Measurements from ENCODE around the gene RRAS2.

The RRAS2 gene

GRCh38 chr11:14386895-14387480, 28.0 kb upstream of the RRAS2 start (continued):
- TF ChIP-seq, protein P1, sequence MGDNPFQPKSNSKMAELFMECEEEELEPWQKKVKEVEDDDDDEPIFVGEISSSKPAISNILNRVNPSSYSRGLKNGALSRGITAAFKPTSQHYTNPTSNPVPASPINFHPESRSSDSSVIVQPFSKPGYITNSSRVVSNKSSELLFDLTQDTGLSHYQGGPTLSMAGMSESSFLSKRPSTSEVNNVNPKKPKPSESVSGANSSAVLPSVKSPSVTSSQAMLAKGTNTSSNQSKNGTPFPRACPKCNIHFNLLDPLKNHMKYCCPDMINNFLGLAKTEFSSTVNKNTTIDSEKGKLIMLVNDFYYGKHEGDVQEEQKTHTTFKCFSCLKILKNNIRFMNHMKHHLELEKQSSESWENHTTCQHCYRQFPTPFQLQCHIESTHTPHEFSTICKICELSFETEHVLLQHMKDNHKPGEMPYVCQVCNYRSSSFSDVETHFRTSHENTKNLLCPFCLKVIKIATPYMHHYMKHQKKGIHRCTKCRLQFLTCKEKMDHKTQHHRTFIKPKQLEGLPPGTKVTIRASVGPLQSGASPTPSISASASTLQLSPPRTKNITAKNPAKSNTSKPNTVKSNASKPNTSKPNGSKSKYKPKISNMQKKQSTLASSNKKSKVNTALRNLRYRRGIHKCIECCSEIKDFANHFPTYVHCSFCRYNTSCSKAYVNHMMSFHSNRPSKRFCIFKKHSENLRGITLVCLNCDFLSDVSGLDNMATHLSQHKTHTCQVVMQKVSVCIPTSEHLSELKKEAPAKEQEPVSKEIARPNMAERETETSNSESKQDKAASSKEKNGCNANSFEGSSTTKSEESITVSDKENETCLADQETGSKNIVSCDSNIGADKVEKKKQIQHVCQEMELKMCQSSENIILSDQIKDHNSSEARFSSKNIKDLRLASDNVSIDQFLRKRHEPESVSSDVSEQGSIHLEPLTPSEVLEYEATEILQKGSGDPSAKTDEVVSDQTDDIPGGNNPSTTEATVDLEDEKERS (tag by site-specific recombination; IDR thresholded peaks at IDR 0.05), result no peak

DNA sequence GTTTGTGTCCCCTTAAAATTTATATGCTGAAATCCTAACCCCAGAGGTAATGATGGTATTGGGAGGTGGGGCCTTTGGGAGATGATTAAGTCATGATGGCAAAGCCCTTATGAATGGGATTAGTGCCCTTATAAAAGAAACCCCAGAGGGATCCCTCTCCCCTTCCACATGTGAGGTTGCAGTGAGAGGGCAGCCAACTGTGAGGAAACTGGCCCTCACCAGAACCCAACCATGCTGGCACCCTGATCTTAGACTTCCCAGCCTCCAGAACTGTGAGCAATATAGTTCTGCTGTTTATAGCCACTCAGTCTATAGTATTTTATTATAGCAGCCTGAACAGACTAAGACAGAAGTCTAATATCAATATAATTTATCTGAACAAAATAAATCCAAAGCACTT, 27.1 kb upstream of the RRAS2 start:
- TF ChIP-seq ZNF549 (tag by site-specific recombination; IDR thresholded peaks at IDR 0.05) (peak; percentile 59), MYNN (tag by site-specific recombination; IDR thresholded peaks at IDR 0.05; ENCODE audit: borderline replicate concordance) (no peak)
- Histone ChIP-seq H3K4me1 (ENCODE audit: control insufficient read depth, insufficient read depth, low read length) (0 out of 2 replicates have a peak, but pooled peaks cover 2% of the 10 kb centered on the region), H3K36me3 (ENCODE audit: control insufficient read depth in 2 of 2, insufficient read depth in 1 of 2, low read length in 2 of 2) (no peaks in the 10 kb centered on the region), H3K4me3 (ENCODE audit: low read depth, low read length) (no peak overlapping the region), H3K9me3 (ENCODE audit: control insufficient read depth, insufficient read depth, low read depth, low read length) (no peaks in the 10 kb centered on the region), H3K27ac (ENCODE audit: extremely low read depth, low read depth, low read length) (no peak overlapping the region)
- CTCF ChIA-PET, result no interaction called here
- POLR2A ChIA-PET, result no interaction called here

- Histone ChIP-seq H3K4me3 (ENCODE audit: low read depth, low read length) (no peak overlapping the region), H3K4me1 (ENCODE audit: control insufficient read depth, insufficient read depth, low read length) (0 out of 2 replicates have a peak, but pooled peaks cover 2% of the 10 kb centered on the region), H3K36me3 (ENCODE audit: control insufficient read depth in 2 of 2, insufficient read depth in 1 of 2, low read length in 2 of 2) (no peaks in the 10 kb centered on the region), H3K9me3 (ENCODE audit: control insufficient read depth, insufficient read depth, low read depth, low read length) (no peaks in the 10 kb centered on the region), H3K27ac (ENCODE audit: extremely low read depth, low read depth, low read length) (no peak overlapping the region)
- CTCF ChIA-PET, result interaction anchor here (1.7 kb wide), 1 partner anchor 10 kb away, joined by 7 read pairs; no protein-coding TSS in a partner anchor
- TF ChIP-seq ZNF16 (tag by site-specific recombination; IDR thresholded peaks at IDR 0.05; ENCODE audit: low read depth) (no peak), ZNF239 (tag by site-specific recombination; IDR thresholded peaks at IDR 0.05) (no peak)
- POLR2A ChIA-PET, result interaction anchor here (0.7 kb wide), 1 partner anchor 432 kb away, joined by 3 read pairs; no protein-coding TSS in a partner anchor
Measured at GRCh38 chr11:14384338-14384737, 25.4 kb upstream of the RRAS2 start.

GRCh38 chr11:14381968-14382367, 23.0 kb upstream of the RRAS2 start:
- ChIA-PET CTCF (interaction anchor here (1.4 to 1.7 kb wide), 2 partner anchors 37 to 74 kb away, joined by 4 to 6 read pairs; no protein-coding TSS in a partner anchor), POLR2A (no interaction called here)
- Histone ChIP-seq H3K27ac (ENCODE audit: extremely low read depth, low read depth, low read length) (no peak overlapping the region), H3K4me1 (ENCODE audit: control insufficient read depth, insufficient read depth, low read length) (0 out of 2 replicates have a peak, but pooled peaks cover 2% of the 10 kb centered on the region), H3K9me3 (ENCODE audit: control insufficient read depth, insufficient read depth, low read depth, low read length) (no peaks in the 10 kb centered on the region), H3K4me3 (ENCODE audit: low read depth, low read length) (no peak overlapping the region), H3K36me3 (ENCODE audit: control insufficient read depth in 2 of 2, insufficient read depth in 1 of 2, low read length in 2 of 2) (no peaks in the 10 kb centered on the region)
- TF ChIP-seq ZNF792 (tag by site-specific recombination; IDR thresholded peaks at IDR 0.05) (no peak), ZNF76 (tag by site-specific recombination; IDR thresholded peaks at IDR 0.05; ENCODE audit: borderline replicate concordance, low read depth) (no peak), ZNF654 (tag by site-specific recombination; IDR thresholded peaks at IDR 0.05; ENCODE audit: low read depth) (no peak), ZFP3 (tag by site-specific recombination; IDR thresholded peaks at IDR 0.05; ENCODE audit: low read depth) (no peak), ZNF2 (tag by site-specific recombination; IDR thresholded peaks at IDR 0.05) (no peak)

DNA sequence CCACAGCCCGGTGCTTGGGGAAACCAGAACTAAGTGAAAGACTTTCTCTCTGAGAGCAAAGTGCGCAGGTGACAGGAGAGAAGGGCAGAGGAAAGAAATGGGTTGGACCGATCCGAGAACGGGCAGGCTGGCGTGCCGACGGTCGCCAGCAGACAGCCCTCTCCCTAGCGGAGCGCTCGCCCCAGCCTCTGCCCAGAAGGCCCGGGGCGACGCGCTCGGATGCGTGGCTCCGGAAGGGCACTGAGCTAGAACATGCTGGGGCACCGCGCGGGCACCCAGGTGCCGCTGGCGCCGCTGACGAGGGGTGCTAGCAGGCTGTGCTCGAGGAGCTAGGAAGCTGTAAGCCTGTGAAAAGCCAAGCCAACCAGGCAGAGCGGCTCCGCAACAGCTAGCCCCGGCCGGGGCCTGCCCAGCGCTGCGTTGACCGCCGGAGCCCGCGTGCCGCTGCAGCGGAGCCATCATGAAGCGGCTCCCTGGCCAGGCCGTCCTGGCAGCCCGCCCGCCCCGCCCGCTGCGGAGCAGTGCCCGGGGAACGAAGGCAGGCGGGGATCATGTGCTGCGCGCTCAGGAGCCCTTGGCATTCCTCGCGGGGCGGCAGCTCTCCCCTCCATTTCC, 22.1 kb upstream of the RRAS2 start:
- POLR2A ChIA-PET, result no interaction called here
- no peaks in the 10 kb centered on the region for H3K36me3 ChIP-seq (ENCODE audit: control insufficient read depth in 2 of 2, insufficient read depth in 1 of 2, low read length in 2 of 2)
- no peaks in the 10 kb centered on the region for H3K9me3 ChIP-seq (ENCODE audit: control insufficient read depth, insufficient read depth, low read depth, low read length)
- H3K27ac ChIP-seq (ENCODE audit: extremely low read depth, low read depth, low read length), result no peak overlapping the region; the same call in 1 of the 2 replicates
- CTCF ChIA-PET, result interaction anchor here (1.4 to 1.7 kb wide), 2 partner anchors 37 to 73 kb away, joined by 4 to 6 read pairs; no protein-coding TSS in a partner anchor
- H3K4me3 ChIP-seq (ENCODE audit: low read depth, low read length), result peak overlapping the region; percentile 42
- 0 out of 2 replicates have a peak, but pooled peaks cover 2% of the 10 kb centered on the region for H3K4me1 ChIP-seq (ENCODE audit: control insufficient read depth, insufficient read depth, low read length)
- TF ChIP-seq ZNF175 (tag by site-specific recombination; IDR thresholded peaks at IDR 0.05), result no peak
- TF ChIP-seq ZXDB (tag by site-specific recombination; IDR thresholded peaks at IDR 0.05), result peak; percentile 67
- TF ChIP-seq OVOL3 (tag by site-specific recombination; IDR thresholded peaks at IDR 0.05), result no peak
- no peak for TF ChIP-seq PRDM10 (tag by site-specific recombination; IDR thresholded peaks at IDR 0.05)
- TF ChIP-seq PRDM1 (tag by site-specific recombination; IDR thresholded peaks at IDR 0.05), result peak; percentile 66
- TF ChIP-seq ZNF692 (tag by site-specific recombination; IDR thresholded peaks at IDR 0.05), result peak; percentile 69
- TF ChIP-seq ZNF785 (tag by site-specific recombination; IDR thresholded peaks at IDR 0.05), result no peak
